Measurements from ENCODE around the gene DENND4A.
"Not testable (repeated sequence)": the region's sequence is repeated elsewhere in the genome, so short reads cannot be mapped to it uniquely, and the experiment has no call there.

The DENND4A gene

DNA sequence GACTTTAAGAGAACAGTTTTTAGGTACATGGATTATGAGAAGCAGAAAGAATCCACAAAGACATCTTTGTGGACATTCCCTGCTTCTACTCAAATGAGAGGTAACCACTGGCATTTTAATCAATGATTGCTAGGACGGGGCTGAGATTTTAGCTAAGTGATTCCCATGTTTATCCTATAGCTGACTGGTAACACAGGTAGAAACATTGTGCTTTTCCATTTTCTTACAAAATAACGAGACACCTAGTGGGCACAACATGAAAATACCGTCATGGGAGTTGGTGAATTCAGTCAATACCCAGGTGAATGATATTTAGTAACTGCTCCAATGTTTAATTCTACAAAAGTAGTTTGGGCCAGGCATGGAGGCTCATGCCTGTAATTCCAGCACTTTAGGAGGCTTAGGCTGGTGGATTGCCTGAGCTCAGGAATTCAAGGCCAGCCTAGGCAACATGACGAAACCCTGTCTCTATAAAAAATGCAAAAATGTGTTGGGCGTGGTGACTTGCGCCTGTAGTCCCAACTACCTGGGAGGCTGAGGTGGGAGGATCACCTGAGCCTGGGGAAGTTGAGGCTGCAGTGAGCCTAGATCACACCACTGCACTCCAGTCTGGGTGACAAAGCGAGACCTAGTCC, 37.2 kb upstream of the DENND4A start:
- H3K9ac ChIP-seq (ENCODE audit: low read length), result no peak overlapping the region
- H3K4me3 ChIP-seq (ENCODE audit: low read length), result no peak overlapping the region
- H3K36me3 ChIP-seq (ENCODE audit: control insufficient read depth, insufficient read depth, low read length), result no peaks in the 10 kb centered on the region
- H3K27ac ChIP-seq (ENCODE audit: low read depth, low read length), result no peak overlapping the region
- H3K27me3 ChIP-seq (ENCODE audit: control insufficient read depth, insufficient read depth, low read length), result no peaks in the 10 kb centered on the region
- peaks cover 6% of the 10 kb centered on the region for H3K4me1 ChIP-seq (ENCODE audit: control insufficient read depth, insufficient read depth, low read length)

DNA sequence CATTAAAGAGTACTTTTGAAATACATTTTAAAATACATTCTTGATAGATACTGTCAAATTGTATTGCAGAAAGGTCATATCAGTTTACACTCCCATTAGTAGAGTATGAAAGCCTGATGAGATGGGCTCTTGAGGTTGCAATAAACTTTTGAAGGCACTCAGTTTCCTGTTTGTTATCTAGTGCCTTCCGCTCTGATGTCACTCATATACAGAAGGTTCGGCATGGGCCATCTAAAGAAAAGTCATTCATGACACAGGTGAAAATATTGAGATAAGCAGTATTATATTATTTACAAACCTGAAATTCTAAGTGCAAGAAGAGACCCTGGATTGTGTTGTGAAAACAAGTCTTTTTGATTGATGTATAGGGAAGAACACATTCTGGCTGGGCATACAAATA, 36.5 kb upstream of the DENND4A start:
- no peaks in the 10 kb centered on the region for H3K36me3 ChIP-seq (ENCODE audit: control insufficient read depth, insufficient read depth, low read length)
- H3K27me3 ChIP-seq (ENCODE audit: control insufficient read depth, insufficient read depth, low read length), result no peaks in the 10 kb centered on the region
- no peak overlapping the region for H3K4me3 ChIP-seq (ENCODE audit: low read length)
- no peak overlapping the region for H3K9ac ChIP-seq (ENCODE audit: low read length)
- H3K4me1 ChIP-seq (ENCODE audit: control insufficient read depth, insufficient read depth, low read length), result peaks cover 3% of the 10 kb centered on the region
- H3K27ac ChIP-seq (ENCODE audit: low read depth, low read length), result no peak overlapping the region

DNA sequence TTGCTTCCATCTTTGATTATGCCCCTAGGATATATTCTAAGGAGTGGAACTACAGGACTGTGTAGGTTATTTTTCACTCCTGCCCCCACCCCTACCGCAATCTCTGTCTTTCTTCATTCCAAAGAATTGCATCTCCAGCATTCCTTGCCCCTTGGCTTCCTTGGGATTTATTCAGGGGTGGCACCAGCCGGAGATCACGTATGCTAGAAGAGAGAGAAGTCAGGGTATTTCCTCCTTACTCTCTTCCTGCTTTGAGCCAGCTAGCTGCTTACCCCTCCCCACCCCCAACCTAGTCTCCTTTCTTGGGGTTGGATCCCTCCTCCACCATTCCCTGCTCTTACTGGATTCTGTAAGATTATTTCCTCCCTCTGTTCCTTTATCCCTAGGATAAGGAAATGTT, 35.0 kb upstream of the DENND4A start:
- H3K27ac ChIP-seq (ENCODE audit: low read depth, low read length), result no peak overlapping the region
- H3K27me3 ChIP-seq (ENCODE audit: control insufficient read depth, insufficient read depth, low read length), result no peaks in the 10 kb centered on the region
- H3K9ac ChIP-seq (ENCODE audit: low read length), result no peak overlapping the region
- H3K4me3 ChIP-seq (ENCODE audit: low read length), result no peak overlapping the region
- H3K4me1 ChIP-seq (ENCODE audit: control insufficient read depth, insufficient read depth, low read length), result no peaks in the 10 kb centered on the region
- H3K36me3 ChIP-seq (ENCODE audit: control insufficient read depth, insufficient read depth, low read length), result no peaks in the 10 kb centered on the region

DNA sequence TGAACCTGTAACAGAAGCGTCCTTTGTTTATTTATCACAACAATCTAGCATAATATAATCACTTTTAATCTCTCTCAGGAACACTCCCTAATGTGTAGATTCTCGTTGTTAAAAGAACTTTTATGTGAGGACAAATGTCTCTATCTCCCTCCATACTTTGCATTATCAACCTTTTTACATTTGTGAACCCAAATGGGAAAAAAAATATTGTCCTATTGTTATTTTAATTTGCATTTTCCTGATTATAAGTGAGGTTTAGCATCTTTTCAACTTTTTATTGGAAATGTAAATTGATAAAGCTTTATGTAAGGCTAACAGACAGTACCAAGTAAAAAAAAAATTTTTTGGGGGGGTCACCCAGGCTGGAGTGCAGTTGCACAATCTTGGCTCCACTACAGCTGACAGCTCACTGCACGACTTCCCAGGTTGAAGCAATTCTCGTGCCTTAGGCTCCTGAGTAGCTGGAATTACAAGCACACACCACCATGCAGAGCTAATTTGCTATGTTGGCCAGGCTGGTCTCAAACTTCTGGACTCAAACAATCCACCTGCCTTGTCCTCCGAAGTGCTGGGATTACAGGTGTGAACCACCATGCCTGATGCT, 33.0 kb upstream of the DENND4A start:
- no peak overlapping the region for H3K4me3 ChIP-seq (ENCODE audit: low read length)
- no peaks in the 10 kb centered on the region for H3K27me3 ChIP-seq (ENCODE audit: control insufficient read depth, insufficient read depth, low read length)
- no peak overlapping the region for H3K27ac ChIP-seq (ENCODE audit: low read depth, low read length)
- no peak overlapping the region for H3K9ac ChIP-seq (ENCODE audit: low read length)
- no peaks in the 10 kb centered on the region for H3K36me3 ChIP-seq (ENCODE audit: control insufficient read depth, insufficient read depth, low read length)
- H3K4me1 ChIP-seq (ENCODE audit: control insufficient read depth, insufficient read depth, low read length), result no peaks in the 10 kb centered on the region

DNA sequence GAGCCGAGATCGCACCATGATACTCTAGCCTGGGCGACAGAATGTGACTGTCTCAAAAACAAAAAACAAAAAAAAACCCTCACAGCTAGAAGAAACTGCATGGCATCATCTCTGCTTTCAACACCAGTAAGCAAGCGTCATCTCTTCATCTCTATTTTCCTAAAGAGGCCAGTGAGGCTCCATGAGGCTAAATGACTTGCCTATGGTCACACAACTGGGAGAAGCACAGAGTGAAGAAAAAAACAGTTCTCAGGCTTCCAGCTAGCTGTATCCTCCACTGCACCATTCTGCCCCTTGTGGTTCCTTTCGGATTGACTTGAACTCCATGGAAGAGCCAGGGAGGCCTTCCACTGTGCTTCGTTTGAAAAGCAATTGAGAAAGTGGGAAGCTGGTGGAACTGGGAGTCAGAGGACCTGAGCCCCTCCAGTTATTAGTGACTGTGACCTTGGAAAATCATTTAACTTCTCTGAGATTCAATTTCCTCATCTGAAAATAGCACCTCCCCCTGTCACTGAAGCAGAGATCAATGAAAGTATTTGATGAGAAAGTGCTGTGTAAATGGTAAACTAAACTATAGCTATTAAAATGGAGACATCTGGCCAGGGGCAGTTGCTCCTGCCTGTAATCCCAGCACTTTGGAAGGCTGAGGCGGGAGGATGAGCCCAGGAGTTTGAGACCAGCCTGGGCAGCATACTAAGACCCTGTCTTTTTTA, 32.1 kb upstream of the DENND4A start:
- Histone ChIP-seq H3K9ac (ENCODE audit: low read length) (no peak overlapping the region), H3K4me1 (ENCODE audit: control insufficient read depth, insufficient read depth, low read length) (no peaks in the 10 kb centered on the region), H3K4me3 (ENCODE audit: low read length) (no peak overlapping the region), H3K27me3 (ENCODE audit: control insufficient read depth, insufficient read depth, low read length) (no peaks in the 10 kb centered on the region), H3K36me3 (ENCODE audit: control insufficient read depth, insufficient read depth, low read length) (no peaks in the 10 kb centered on the region), H3K27ac (ENCODE audit: low read depth, low read length) (no peak overlapping the region)

DNA sequence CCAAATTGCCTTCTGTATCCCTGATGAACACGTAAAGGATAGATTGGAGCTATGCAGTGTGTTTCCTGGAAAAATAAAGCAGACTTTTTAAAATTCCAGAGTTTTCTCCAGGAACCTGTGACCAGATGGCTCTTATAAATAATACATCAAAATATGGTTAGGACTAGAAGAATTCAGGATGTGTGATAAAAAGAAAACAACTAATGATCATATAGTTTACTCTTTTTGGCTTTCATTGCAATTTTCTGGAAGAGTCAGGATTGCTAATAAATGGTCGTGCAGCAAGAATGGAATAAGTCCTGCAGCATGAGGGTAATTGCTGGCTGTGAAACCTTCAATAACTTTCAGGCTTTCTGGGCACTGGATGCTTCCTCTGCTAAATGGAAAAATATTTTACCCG, 30.2 kb upstream of the DENND4A start:
- Histone ChIP-seq H3K27me3 (ENCODE audit: control insufficient read depth, insufficient read depth, low read length) (no peaks in the 10 kb centered on the region), H3K4me3 (ENCODE audit: low read length) (no peak overlapping the region), H3K36me3 (ENCODE audit: control insufficient read depth, insufficient read depth, low read length) (no peaks in the 10 kb centered on the region), H3K27ac (ENCODE audit: low read depth, low read length) (no peak overlapping the region), H3K9ac (ENCODE audit: low read length) (no peak overlapping the region), H3K4me1 (ENCODE audit: control insufficient read depth, insufficient read depth, low read length) (no peaks in the 10 kb centered on the region)

DNA sequence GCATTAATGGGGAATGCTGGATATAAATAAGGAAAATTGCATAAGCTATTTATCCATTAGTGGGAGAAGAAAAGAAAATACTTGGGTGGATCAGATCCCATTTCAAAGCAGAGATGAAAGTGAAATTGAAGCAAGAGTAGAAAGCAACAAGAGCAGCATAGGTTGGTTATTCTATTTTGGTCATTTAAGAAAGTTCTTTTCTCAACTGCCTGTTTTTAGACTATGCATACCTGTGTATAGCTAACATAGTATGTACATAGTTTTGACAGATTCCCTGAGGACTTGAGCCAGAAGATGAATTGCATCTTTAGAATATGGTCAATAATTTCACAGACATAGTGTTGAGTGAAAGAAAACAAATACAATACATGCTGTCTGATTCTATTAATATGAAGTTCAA, 29.0 kb upstream of the DENND4A start:
- no peak overlapping the region for H3K27ac ChIP-seq (ENCODE audit: low read depth, low read length)
- no peak overlapping the region for H3K9ac ChIP-seq (ENCODE audit: low read length)
- no peaks in the 10 kb centered on the region for H3K4me1 ChIP-seq (ENCODE audit: control insufficient read depth, insufficient read depth, low read length)
- no peaks in the 10 kb centered on the region for H3K36me3 ChIP-seq (ENCODE audit: control insufficient read depth, insufficient read depth, low read length)
- H3K4me3 ChIP-seq (ENCODE audit: low read length), result no peak overlapping the region
- H3K27me3 ChIP-seq (ENCODE audit: control insufficient read depth, insufficient read depth, low read length), result no peaks in the 10 kb centered on the region

DNA sequence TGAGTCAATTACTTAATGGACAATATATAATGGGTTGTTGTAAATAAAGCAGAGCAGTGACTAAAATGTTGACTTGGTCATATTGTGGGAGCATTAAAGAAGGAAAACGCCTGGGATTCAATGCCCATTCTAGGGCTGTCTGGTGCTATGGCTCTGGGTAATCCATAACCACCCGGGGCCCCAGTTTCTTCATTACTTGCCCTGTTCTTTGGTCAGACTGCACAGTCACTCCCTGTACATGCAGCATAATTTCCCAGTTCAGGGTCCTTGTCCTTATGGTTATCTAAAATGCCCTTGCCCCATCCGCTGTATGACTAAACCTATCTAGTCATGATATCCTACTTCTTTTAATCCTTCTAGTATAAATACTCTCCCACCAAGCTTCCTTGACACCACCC, 27.5 kb upstream of the DENND4A start:
- no peak overlapping the region for H3K27ac ChIP-seq (ENCODE audit: low read depth, low read length)
- H3K4me3 ChIP-seq (ENCODE audit: low read length), result no peak overlapping the region
- H3K27me3 ChIP-seq (ENCODE audit: control insufficient read depth, insufficient read depth, low read length), result no peaks in the 10 kb centered on the region
- H3K4me1 ChIP-seq (ENCODE audit: control insufficient read depth, insufficient read depth, low read length), result no peaks in the 10 kb centered on the region
- H3K9ac ChIP-seq (ENCODE audit: low read length), result no peak overlapping the region
- H3K36me3 ChIP-seq (ENCODE audit: control insufficient read depth, insufficient read depth, low read length), result no peaks in the 10 kb centered on the region

DNA sequence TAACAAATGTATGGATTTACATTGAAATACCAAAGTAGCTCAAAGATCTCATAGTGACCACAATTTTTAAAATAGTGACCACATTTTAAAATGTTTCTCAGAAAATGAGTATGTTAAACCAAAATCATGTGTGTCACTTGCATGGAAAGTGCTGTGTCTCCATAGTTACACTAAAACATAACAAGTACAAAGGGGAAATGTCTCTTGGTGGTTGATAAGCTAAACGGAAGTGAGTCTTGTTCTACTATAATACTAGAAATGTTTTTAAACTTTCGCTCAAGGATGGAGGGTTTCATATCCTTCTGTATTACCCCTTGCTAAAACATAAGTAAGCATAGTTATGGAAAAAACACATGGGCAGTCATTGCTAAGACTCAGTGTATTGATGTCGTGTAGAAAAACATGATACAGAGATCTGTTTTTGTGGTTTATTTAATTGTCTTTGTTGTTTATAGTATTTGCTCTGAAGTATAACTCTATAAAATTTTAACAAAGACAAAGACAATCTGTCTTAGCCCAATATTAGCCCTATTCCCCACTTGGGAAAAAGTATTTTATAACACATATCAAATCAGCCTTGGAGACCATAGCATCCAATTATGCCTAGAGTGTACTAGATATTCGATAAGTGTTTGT, 27.0 kb upstream of the DENND4A start:
- Histone ChIP-seq H3K27ac (ENCODE audit: low read depth, low read length) (no peak overlapping the region), H3K36me3 (ENCODE audit: control insufficient read depth, insufficient read depth, low read length) (no peaks in the 10 kb centered on the region), H3K27me3 (ENCODE audit: control insufficient read depth, insufficient read depth, low read length) (no peaks in the 10 kb centered on the region), H3K4me3 (ENCODE audit: low read length) (no peak overlapping the region), H3K4me1 (ENCODE audit: control insufficient read depth, insufficient read depth, low read length) (no peaks in the 10 kb centered on the region), H3K9ac (ENCODE audit: low read length) (no peak overlapping the region)

DNA sequence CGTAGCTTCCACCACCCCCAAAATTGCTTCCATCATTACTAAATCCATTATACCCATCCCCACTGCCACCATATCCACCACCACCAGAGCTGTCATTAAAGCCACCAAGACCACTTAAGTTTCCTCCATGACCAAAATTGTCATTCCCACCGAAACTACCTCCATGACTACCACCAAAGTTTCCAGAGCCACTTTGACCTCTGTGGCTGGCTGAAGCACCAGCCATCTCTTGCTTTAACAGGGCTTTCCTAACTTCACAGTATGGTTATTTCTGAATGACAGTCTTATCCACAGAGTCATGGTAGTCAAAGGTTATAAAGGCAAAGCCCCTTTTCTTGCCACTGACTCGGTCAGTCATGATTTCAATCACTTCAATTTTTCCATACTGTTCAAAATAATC, 24.3 kb upstream of the DENND4A start:
- H3K36me3 ChIP-seq (ENCODE audit: control insufficient read depth, insufficient read depth, low read length), result no peaks in the 10 kb centered on the region
- H3K4me1 ChIP-seq (ENCODE audit: control insufficient read depth, insufficient read depth, low read length), result no peaks in the 10 kb centered on the region
- H3K27me3 ChIP-seq (ENCODE audit: control insufficient read depth, insufficient read depth, low read length), result no peaks in the 10 kb centered on the region
- no peak overlapping the region for H3K4me3 ChIP-seq (ENCODE audit: low read length)
- H3K9ac ChIP-seq (ENCODE audit: low read length), result no peak overlapping the region
- H3K27ac ChIP-seq (ENCODE audit: low read depth, low read length), result no peak overlapping the region

DNA sequence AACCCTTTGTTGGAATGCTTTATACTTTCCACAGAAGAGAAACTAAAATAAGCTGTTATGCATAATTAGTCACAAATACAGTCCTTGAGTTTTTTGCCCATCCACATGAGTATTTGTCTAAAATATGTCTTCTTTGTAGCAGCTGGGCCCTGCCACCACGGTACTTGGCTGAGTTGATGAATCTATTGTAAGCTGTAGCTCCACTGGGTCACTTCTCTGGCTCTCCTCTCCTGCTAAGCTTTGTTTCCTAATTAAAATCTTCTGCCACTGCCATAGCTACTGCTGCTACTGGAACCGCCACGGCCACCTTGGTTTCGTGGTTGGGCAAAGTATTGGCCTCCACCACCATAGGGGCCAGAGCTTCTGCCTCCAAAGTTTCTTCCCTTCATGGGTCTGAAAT, 23.9 kb upstream of the DENND4A start:
- H3K36me3 ChIP-seq (ENCODE audit: control insufficient read depth, insufficient read depth, low read length); H3K27me3 ChIP-seq (ENCODE audit: control insufficient read depth, insufficient read depth, low read length); H3K4me3 ChIP-seq (ENCODE audit: low read length); H3K9ac ChIP-seq (ENCODE audit: low read length); H3K27ac ChIP-seq (ENCODE audit: low read depth, low read length); H3K4me1 ChIP-seq (ENCODE audit: control insufficient read depth, insufficient read depth, low read length): not testable (repeated sequence)

DNA sequence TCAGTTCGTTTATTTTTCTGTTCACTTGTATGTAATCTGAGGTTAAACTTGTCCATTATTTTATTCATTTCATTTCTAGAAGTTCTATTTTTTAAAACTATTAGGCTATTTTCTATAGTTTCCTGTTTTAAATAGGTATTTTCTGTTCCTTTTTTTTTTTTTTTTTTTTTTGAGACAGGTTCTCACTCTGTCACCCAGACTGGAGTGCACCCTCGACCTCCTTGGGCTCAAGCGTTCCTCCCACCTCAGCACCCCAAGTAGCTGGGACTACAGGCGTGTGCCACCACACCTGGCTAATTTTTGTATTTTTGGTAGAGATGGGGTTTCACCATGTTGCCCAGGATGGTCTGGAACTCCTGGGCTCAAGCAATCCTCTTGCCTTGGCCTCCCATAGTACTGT, 22.2 kb upstream of the DENND4A start:
- not testable (repeated sequence) for H3K9ac ChIP-seq (ENCODE audit: low read length); H3K27me3 ChIP-seq (ENCODE audit: control insufficient read depth, insufficient read depth, low read length); H3K27ac ChIP-seq (ENCODE audit: low read depth, low read length); H3K36me3 ChIP-seq (ENCODE audit: control insufficient read depth, insufficient read depth, low read length); H3K4me3 ChIP-seq (ENCODE audit: low read length); H3K4me1 ChIP-seq (ENCODE audit: control insufficient read depth, insufficient read depth, low read length)

All from rectal smooth muscle tissue (tissue), 1 donor.